HG02870 (cell line): ENCODE results near the gene ABI1.
A peak's percentile ranks its signal among the peaks of the same experiment; 100 is the strongest.
"Not testable (repeated sequence)": the region's sequence is repeated elsewhere in the genome, so short reads cannot be mapped to it uniquely, and the experiment has no call there.

Experiments
- ATAC-seq: cut with Tn5 transposase; IDR thresholded peaks from one replicate; pipeline ENCODE4 v1.9.1; 2021; ENCODE audit warnings: mild to moderate bottlenecking, moderate library complexity; ENCODE audit not compliant: unreplicated experiment

The ABI1 gene

GRCh38 chr10:26860443-26861204 is at the start of gene ABI1:
TSS of gene ABI1 (minus strand) at chr10:26860958. CDS start at chr10:26860863, 95 bp downstream.
- peak; percentile 66 for ATAC-seq

GRCh38 chr10:26909753-26910152 is 49.0 kb upstream of the ABI1 start:
- ATAC-seq: no peak

DNA sequence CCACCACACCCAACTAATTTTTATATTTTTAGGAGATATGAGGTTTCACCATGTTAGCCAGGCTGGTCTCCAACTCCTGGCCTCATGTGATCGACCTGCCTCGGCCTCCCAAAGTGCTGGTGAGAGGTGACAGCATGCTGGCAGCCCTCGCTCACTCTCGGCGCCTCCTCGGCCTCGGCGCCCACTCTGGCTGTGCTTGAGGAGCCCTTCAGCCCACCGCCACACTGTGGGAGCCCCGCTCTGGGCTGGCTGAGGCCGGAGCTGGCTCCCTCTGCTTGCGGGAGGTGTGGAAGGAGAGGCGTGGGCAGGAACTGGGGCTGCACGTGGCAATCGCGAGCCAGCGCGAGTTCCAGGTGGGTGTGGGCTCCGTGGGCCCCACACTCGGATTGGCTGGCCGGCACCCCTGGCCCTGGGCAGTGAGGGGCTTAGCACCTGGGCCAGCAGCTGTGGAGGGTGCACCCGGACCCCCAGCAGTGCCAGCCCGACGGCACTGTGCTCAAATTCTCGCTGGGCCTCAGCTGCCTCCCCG is 44.6 kb upstream of the ABI1 start:
- ATAC-seq: not testable (repeated sequence)

DNA sequence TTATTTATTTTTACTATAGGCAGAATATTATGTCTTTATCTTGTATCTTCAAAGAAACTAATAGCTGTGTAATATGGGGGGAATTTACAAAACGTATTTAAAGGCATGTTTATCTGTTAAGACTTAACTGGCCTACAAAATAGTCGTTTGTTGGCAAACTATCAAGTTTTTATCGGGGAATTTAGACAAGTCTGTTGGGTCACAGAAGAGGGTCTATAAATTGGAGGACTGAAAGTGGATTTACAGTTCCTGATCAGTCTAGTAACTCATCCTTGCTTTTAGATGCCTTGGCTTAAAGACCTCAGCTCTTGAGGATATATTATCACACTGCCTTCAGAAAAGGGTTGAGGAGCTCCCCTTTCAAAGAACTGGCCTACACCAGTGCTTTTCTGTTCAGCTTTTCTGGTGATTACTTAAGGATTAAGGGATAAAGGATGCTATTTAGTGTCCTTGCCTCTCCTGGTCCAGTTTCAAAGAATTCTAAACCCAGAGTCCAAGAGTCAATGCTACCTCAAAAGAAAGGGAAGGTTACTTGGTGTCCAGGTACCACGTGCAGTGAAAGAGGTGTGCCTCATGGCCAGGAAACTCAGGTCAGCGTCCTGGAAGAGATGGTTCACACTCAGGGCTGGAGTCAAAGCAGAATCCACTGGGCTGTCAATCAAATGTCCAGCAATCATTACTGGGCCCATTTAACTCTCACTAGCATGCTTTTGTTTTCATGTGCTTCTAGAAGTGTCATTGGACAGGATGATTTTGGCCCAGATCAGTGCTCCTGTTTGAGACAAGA is 42.9 kb upstream of the ABI1 start:
- no peak for ATAC-seq

DNA sequence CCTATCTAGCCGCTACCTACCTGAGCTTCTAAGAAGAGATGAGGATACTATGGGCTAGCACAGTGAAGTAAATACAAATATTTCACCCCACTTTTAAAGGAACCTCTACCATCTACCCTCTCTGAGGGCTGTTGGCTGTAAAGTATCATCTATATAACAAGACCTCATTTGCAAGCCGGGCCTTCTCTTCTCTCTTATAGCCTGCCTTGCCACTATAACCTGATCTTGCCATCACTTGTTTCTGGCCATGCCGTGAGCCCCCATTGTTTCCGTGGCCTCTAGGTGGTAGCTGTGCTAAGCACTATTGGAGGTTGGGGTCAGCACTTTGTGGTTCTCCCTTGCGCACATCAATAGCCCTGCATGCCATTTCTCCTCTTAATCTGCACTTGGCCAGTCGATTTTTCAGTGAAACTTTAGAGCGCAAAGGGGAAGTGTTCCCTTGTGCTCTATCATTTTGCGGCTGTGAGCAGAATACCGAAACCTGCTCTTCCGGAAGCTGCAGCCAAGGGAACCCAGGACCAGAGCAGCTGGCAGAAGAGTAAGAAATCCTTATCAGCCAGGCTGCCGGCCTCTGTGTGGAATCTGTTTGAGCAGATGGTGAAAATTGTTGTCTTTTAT is 31.7 kb upstream of the ABI1 start:
- not testable (repeated sequence) for ATAC-seq

- ATAC-seq: no peak
Observed at GRCh38 chr10:26890956-26891355, 30.2 kb upstream of the ABI1 start.

DNA sequence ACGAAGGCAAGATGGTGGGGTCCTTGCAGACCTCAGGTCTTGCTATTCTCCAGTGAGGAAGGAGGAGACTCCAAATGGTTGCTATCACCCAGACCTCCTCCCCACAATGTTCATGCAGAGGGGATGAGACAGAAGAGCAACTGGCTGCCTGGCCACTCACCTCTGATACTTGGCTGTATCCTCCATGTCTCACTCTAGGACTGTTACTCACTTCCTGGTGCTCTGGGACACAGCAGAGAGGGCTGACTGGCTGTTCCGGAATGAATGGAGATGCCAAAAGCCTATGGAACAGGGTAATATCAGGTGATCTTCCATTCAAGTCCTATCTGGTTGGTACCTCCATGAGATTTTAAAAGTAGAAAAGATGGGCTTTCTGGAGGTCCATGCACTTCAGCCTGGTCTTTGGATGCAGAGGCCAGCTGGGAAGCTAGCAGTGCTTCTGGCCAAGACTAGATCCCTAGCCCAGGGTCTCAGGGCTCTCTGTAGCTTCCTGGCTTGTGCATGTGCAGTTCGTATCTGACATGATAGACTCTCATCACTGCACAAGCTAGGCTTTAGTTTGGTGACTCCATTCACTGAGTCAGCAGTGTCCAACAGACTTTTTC is 27.0 kb upstream of the ABI1 start:
- no peak for ATAC-seq

DNA sequence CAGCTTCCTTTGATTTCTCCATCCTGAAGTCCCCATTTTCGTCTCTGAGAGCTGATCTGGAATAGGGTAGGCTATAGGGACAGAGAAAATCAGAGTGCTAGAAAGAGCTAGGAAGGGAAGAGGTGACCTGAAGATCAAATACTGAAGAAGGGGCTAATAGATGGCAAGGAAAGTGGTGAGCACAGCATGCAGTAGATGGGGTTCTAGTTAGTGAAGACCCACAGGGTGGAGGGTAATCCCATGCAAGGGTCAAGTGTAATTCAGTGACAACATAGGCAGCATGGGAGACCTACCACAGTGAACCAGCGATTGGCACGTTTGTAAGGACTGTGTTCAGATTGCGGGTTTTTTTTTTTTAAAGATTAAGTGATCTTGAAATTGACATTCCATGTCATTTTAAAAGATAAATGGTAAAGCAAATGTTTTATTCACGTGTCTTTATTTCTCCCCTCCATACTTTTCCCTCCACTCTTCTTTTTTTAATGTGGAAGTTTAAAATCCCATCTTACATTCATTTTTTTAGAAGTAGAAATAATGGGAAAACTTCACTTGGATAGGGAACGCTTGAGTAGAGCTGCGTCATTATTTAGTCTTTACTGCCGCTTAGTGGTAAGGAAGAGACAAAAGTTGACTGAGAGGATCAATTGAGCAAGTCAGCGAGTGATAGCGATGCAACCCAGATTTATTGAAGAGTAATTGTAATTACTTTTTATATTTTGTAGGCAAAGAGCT is 21.0 kb upstream of the ABI1 start:
- peak; percentile 80 for ATAC-seq

- no peak for ATAC-seq
Observed at GRCh38 chr10:26879744-26880143, 19.0 kb upstream of the ABI1 start.

DNA sequence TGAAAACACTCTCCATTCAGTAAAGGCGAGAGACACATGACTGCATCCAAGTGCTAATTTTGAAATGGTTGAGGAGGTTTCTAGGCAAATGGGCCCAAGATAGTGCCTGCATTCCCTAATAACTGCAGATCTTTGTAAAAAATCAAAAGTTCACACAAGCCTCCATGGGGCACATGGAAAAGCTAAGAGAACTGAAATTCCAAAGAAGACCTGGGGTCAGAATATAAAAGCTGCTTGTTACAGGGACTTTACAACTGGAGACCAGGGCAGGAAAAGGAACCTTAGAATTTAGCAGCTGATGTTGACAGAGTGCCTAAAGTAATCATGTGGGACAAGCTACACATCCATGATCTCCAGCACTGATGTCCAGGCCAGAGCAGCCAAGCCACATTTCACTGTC is 10.0 kb upstream of the ABI1 start:
- no peak for ATAC-seq

DNA sequence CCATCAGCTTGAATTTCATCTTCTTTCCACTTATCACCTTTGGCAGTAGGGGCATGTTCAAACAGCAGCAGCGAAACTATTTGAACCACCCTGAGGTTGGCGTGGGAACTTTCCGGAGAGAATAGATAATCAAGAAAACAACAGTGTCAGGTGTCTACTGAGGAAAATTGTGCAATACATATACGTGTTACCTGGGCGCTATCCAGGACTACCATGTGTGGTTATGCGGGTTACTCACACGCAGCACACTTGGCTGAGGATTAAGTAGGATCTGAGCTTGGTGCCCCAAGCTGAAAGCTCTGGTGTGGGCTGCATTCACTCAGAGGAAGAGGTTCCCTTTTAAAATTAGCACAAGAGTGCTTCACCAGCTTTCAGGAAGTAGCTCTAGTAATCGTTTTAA is 8.8 kb upstream of the ABI1 start:
- ATAC-seq: no peak

GRCh38 chr10:26863351-26864076 is 2.8 kb upstream of the ABI1 start:
- ATAC-seq: no peak

DNA sequence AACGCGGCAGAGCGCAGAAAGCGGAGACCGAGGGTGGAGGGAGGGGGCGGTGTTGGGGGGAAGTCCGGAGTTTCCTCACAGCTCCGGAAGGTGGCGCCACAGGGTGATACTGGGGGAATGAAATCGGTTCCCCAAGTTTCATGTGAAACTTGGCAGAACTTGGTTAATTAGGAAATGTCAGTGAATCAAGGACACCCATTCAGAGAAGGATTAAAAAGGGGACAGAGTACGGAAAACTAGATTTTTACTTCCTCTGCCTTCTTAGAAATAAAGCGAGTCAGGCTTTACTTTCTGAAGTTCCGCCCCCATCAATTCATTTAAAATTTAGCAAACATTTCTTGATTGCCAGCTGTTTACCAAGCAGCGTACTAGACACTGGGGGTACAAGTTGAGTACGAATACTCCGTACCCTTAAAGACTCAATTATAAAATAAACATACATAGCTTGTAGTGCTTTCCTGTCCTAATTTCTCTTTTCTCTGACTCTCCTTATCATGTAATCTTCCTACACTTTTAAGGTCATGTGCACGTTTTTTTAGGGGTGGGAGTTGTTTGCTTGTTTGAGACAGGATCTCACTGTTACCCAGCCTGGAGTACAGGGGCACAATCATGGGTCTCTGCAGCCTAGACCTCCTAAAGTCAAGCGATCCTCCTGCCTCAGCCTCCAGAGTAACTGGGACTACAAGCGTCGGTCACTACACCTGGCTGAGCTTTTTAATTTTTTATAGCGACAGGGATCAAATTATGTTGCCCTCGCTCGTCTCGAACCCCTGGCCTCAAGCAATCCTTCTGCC is 644 bp upstream of the ABI1 start:
- no peak for ATAC-seq

- ATAC-seq: peak; percentile 12
Observed at GRCh38 chr10:26860102-26860442, 686 bp downstream of the ABI1 start.

DNA sequence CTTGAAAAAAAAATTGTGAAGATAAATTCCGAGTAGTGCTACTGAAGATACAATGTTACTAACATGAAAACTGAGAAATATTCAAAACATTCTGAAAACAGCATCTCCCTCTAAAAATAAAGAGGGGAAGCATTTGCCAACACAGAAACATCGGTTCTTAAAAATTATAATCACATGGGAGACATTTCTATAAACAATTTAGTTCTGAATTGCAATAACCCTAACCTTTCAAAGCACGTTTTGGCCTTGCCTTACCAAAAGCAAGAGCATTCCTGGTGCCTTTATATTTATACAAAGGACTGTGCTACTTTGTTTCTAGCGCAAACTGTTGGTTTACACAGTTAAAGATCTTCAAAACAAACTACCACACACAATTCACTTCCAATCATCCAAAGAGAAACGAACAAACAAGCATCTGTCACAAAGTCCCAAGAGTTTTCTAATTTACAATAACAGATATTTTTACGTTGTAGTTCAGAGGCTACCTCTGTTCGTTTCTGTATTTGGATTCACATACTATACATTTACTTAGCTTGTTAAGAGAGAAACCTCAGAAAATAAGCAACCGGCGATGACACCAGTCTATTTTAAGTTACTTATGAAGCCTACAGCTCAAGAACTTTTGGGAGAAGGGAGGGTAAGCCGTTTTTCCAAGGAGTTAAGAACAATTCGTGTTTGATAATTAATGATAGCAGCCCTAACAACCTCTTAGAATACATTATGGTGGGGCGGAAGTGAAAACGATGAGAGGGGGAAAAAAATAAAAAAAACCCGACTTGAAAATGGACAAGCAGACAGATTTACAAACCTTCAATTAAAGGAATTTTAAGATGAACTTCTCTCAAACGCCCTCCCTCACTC is 1.3 kb downstream of the ABI1 start:
- no peak for ATAC-seq

DNA sequence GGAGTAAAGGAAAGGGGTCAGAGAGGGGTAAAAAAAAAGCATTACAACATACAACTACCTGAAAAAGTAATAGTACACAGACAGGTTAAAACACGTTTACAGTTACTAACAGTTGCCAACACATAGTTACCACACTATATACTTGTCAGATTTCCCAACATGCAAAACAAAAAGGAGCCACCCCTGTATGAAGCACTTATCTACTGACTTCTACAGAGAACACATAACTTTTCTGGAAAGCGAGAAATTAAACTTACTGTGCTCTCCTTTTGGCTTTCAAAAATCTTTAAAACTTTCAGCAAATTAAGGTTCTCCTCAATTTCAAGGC is 2.1 kb downstream of the ABI1 start:
- ATAC-seq: no peak

- no peak for ATAC-seq
Observed at GRCh38 chr10:26857991-26858706, 2.6 kb downstream of the ABI1 start.

DNA sequence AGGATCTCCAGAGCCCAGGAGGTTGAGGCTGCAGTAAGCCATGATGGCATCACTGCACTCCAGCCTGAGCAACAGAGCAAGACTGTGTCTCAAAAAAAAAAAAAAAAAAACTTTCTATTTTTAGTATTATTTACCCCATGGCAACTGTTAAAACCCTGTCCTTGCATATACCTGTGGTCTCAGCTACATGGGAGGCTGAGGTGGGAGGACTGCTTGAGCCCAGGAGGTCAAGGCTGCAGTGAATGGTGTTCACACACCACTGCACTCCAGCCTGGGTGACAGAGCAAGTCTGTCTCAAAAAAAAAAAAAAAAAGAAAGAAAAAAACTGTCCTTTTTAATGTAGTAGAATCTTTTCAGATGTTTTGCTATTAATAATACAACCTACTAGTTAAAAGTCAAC is 3.2 kb downstream of the ABI1 start:
- ATAC-seq: not testable (repeated sequence)
